NCI-H1417 treated with DMSO at 0.1 percent for 48 hours (cell line): ENCODE measurements around the gene SLC25A40.

ENCODE experiments used
- DNase-seq: peaks from one replicate; lab custom pipeline; 2025; lab: John Stamatoyannopoulos, UW

The SLC25A40 gene

DNA sequence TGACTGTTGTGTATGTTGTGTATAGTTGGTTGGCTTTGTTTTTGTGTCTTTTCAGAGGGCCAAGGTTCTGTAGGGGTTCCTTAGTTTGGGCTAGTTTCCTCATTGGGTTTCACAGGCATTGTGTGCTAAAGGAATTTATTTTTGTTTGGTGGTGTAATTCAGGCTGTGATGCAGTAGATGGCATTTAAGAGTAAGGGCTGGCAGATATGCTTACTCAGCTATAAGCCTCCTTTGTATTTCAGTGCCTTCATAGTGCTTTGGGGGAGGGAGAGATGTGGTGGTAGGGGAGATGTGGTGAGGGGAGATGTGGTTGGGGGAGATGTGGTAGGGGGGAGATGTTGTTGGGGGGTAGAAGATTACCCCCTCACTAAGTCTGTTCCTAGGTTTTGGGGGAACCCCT is 91.7 kb downstream of the SLC25A40 start:
- no peak for DNase-seq
